Measurements from ENCODE around the gene SARDH.

DNA sequence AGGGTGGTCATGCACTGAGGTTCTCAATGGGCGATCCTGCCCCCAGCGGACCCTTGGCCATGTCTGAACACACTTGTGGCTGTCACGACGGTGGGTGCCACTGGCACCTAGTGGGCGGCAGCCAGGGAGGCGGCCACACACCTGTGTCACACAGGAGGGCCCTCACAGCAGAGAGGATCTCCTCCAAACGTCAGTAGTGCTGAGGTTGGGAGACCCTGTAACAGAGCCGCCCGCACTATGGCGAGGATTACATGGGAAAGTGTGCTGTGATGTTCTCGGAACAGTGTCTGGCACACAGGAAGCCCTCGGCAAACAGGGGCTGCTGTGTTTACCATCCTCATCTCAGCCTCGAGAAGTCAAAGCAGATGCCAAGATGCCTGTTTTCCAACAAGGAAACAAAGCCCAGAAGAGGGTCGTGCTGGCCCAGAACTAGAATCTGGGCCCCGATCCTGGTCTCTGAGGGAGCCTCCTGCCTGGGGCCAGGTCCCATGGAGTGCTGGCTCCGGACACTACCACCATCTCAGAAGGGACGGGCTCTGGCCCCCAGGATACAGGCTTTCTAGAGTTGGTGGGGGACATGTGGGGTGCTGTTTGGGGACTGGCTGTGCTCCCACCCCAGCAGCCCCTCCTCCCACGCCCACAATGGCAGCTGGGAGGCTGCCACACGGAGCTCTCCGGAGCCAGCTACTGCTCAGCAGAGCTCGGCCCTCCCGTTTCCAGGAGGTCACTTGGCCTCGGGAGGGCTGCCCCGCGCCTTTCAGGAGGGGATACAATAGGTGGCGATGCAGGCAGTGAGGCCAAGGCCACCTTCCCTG, 53.8 kb downstream of the SARDH start:
- TF ChIP-seq, protein P1, sequence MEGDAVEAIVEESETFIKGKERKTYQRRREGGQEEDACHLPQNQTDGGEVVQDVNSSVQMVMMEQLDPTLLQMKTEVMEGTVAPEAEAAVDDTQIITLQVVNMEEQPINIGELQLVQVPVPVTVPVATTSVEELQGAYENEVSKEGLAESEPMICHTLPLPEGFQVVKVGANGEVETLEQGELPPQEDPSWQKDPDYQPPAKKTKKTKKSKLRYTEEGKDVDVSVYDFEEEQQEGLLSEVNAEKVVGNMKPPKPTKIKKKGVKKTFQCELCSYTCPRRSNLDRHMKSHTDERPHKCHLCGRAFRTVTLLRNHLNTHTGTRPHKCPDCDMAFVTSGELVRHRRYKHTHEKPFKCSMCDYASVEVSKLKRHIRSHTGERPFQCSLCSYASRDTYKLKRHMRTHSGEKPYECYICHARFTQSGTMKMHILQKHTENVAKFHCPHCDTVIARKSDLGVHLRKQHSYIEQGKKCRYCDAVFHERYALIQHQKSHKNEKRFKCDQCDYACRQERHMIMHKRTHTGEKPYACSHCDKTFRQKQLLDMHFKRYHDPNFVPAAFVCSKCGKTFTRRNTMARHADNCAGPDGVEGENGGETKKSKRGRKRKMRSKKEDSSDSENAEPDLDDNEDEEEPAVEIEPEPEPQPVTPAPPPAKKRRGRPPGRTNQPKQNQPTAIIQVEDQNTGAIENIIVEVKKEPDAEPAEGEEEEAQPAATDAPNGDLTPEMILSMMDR (IDR thresholded peaks at IDR 0.05), result no peak
- no peak for TF ChIP-seq POLR2A (IDR thresholded peaks at IDR 0.05)
